HG03025 (cell line): ENCODE data around the gene TMCC3.

Source experiments
- ATAC-seq: cut with Tn5 transposase; IDR thresholded peaks from one replicate; pipeline ENCODE4 v1.9.1; 2021; ENCODE audit warnings: mild to moderate bottlenecking, moderate library complexity; ENCODE audit not compliant: unreplicated experiment, low FRiP score

Gene TMCC3

DNA sequence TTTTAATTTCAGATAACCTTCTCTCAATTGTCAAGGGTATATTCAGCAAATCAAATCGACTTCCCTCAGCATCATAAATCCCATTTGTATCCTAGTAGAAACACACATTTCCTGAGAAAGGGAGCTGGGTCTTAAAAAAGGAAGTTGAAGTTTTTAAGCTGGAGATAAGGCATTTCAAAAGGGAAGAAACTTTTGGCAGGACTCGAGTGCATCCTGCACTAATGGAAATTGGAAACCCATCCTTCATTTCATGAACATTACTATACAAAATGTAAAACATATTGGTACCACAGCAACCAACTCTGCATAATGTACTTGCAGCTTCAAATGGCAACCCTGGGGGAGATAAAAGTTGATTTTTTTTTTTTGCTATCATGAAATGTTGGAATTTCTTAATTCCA is 23.7 kb upstream of the TMCC3 start:
- no peak for ATAC-seq

GRCh38 chr12:94673496-94673895 is 23.1 kb upstream of the TMCC3 start:
- no peak for ATAC-seq

GRCh38 chr12:94671917-94672316 is 21.6 kb upstream of the TMCC3 start:
- ATAC-seq, result no peak

GRCh38 chr12:94670898-94671297 is 20.5 kb upstream of the TMCC3 start:
- no peak for ATAC-seq

DNA sequence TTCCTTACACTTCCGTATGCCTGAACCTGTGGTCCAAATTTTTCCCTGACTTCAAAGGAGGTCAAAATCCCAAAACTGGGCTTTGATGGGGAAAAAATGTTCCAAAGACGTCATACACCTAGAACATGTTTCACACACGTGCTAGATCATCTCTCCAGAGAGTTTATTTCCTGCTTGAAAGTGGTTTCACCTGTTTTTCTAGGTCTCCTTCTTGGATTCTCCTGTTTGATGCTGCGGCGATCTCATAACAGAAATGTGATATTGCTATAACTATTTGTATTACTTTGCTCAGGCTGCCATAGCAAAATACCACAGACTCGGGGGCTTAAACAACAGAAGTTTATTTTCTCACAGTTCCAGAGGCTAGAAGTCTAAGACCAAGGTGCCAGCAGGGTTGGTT is 19.7 kb upstream of the TMCC3 start:
- ATAC-seq, result no peak

GRCh38 chr12:94667031-94667540 is 16.7 kb upstream of the TMCC3 start:
- ATAC-seq, result no peak

DNA sequence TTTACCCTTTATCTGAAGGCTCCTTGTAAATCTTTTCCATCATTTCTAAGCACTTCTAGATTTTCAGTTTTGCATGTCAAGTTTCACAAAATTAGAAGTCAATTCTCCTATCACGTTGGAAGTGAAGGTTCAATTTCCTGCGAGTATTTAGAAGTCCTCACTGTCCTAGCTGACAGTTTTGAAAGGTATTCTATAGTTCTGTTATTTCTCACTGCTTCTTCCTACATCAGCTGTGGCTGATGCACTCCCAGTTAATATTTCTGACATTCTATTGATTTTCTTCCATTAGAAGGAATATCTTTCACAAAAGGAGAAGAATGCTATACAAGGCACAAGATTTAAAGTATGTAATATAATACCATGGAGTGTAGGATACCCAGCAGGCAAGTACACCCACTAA is 15.8 kb upstream of the TMCC3 start:
- no peak for ATAC-seq

GRCh38 chr12:94663702-94664101 is 13.3 kb upstream of the TMCC3 start:
- no peak for ATAC-seq

GRCh38 chr12:94663071-94663470 is 12.7 kb upstream of the TMCC3 start:
- no peak for ATAC-seq

DNA sequence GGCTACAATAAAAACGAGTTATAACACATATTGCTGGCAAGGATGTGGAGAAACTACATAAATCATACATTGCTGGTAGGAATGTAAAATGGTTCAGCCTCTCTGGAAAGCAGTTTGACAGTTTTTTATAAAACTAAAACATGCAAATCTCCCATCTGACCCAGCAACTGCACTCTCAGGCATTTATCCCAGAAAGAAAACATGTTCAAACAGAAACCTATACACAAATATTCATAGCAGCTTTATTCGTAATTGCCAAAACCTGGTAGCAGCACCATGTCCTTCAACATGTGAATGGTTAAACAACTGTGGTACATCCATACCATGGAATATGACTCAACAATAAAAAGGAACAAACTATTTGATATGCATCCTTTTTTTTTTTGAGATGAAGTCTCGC is 10.1 kb upstream of the TMCC3 start:
- ATAC-seq, result no peak

DNA sequence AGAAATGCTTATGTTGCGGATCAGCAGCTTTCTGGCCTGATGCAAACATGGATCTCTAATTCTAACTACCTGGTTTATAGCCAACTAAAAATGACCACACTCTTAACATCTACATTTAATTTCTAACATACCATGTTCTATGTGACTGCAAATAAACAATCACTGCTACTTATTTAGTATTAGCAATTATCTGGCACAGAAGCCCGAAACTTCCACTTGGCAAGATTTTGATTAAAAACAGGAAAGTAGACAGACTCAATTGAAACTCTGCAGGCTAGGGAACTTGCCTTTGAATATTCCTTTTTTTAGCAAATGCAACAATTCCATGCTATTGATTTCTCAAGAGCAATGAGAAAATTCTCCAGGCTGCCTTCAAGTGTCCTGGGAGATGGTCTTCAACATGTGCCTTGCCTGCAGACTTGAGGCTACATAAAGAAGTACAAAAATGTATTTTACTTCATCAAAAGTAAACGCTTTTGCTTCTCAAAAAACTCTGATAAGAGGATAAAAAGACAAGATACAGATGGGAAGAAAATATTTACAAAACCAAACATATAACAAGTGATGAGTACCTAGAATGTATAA is 9.1 kb upstream of the TMCC3 start:
- ATAC-seq, result no peak

DNA sequence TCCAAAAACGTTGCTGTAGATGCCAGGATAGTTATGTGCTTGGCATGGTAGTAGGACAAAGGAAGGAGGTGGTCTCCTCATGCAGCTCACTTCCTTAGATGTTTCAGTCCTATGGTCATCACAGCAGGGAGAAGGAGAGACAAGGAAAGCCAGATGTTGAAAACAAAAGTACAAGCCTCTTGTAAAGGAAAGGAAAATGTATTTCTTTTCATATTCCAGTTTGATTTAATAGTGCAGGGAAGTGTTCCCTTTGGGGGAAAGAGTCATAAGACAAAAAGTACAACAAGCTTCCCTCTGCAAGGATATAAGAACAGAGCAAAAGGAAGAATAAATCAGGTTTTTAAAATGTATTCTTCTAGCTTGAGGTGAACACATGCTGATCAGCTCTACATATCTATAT is 8.6 kb upstream of the TMCC3 start:
- no peak for ATAC-seq

DNA sequence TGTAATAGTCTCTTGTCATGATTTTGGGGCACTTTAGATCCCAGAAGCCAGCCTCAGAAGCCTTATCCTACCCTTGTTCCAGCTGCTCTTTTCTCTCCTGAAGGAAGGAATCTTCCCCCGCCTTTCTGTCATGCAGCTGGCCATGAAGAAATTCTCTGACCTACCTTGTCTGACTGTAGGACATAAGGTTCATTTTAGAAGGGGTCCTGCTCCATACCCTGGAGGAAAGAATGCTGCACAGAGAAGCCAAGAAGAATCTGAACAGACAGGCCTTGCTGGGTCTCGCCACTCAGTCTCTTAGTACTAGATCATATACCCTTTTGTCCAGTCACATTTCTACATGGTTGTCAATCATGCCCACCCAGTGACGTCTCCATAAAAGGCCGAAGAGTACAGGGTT is 6.2 kb upstream of the TMCC3 start:
- ATAC-seq, result no peak

GRCh38 chr12:94649349-94650142 is 811 bp downstream of the TMCC3 start:
- ATAC-seq, result peak; percentile 54

GRCh38 chr12:94648578-94648977 is 1.8 kb downstream of the TMCC3 start:
- ATAC-seq, result no peak

DNA sequence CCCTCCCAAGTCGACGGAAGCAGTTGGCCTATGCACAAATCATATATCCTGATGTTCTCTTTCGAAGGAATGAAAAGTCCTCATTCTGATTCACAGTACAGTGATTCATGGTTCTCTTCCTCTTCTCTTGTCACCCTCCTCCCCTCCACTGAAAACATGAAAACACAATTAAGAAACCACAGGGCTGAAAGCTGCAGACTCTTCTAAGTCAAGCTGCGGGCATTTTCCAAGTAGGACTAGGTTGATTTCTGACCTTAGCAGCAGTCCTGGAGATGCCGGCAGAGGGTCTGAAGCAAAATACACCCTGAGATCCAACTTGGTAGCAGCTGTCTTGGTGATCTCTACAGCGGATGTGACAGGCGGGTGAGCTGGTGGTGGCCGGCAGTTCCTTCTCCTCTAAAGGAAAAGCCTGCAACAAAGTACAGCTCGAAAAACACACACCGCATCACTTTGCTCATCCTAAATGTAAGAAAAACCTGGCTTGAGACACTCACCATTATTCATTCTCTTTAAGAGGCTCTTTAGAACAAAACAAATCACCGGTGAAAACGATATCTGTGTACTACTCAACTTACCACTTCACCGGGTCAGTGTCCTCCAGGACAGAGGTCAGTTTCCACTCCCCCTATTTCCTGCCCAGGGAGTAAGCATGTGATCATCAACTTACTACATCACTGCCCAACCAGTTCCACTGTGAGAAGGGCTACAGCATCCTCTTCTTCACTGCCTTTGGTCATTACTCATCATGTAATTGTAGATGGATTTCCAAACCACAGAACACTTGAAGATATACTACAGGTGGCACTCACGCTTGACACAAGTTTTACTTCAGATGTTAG is 6.0 kb downstream of the TMCC3 start:
- ATAC-seq, result no peak

- no peak for ATAC-seq
These were observed 6.8 kb downstream of the TMCC3 start for GRCh38 chr12:94643606-94644005.

- ATAC-seq, result no peak
These were observed 9.1 kb downstream of the TMCC3 start for GRCh38 chr12:94641283-94641682.

DNA sequence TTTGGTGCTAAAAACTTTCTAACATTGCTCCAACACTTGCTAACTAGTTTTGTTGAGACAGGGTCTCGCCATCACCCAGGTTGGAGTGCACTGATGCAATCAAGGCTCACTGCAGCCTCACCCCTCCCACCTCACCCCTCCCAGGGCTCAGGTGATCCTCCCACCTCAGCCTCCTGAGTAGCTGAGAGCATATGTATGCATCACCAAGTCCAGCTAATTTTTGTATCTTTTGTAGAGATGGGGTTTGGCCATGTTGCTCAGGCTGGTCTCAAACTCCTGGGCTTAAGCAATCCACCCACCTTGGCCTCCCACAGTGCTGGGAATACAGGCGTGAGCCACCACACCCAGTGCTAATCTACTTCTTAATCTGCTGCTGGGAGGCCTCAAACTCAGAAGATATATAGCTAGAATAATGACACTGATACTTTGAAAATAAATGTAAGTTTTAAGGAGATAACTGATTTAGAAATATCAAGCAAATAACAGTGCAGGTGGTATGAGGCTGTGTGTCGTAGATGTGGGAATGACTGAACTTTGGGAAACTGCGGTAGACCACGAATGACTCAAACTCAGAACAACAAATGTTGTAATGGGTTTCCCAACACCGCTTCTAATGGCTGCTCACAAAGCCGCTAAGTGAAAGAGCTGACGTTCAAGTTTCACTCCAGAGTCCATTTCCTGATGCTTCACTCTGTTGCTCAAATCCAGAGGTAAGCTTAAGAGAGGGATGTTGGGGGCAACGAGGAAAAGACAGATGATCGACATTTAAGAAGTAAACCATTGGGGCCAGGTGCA is 10.0 kb downstream of the TMCC3 start:
- peak; percentile 55 for ATAC-seq

GRCh38 chr12:94638521-94638920 is 11.8 kb downstream of the TMCC3 start:
- no peak for ATAC-seq
